Activated T-cell treated with anti-CD3 and anti-CD28 coated beads for 4 hours (primary cell): ENCODE data around the gene MYO7B.

Source experiments
- DNase-seq: peaks from one replicate; pipeline ENCODE4 v3.0.0-alpha.2; 2020

The MYO7B gene

DNA sequence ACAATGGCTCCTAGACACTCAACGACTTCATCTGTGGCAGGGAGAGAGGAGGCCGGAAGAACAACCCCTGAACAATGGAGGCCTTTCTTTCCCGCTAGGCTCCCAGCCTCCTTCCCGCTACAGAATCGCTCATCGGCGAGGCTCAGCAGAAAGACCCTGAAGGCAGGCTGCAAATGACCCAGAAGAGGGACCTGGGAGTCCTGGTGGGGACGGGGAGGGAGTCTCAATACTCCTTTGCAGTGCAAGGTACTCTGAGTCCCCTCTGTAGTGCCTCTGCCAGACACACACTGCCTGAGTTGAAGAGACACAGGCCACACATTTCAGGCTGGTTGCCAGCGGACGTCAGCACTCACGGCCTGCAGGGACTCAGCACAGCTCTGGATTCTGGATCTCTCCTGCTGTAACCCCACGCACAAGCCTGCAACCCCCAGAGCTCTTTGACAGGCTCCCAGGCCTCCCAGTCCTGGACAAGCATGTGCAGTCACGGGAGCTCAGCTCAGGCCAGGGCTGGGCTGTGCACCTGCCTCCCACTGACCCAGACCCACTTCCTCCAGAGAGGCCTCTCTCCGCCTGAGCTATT is 116.6 kb downstream of the MYO7B start:
- DNase-seq, result no peak

GRCh38 chr2:127652786-127653357 is 117.4 kb downstream of the MYO7B start:
- no peak for DNase-seq

DNA sequence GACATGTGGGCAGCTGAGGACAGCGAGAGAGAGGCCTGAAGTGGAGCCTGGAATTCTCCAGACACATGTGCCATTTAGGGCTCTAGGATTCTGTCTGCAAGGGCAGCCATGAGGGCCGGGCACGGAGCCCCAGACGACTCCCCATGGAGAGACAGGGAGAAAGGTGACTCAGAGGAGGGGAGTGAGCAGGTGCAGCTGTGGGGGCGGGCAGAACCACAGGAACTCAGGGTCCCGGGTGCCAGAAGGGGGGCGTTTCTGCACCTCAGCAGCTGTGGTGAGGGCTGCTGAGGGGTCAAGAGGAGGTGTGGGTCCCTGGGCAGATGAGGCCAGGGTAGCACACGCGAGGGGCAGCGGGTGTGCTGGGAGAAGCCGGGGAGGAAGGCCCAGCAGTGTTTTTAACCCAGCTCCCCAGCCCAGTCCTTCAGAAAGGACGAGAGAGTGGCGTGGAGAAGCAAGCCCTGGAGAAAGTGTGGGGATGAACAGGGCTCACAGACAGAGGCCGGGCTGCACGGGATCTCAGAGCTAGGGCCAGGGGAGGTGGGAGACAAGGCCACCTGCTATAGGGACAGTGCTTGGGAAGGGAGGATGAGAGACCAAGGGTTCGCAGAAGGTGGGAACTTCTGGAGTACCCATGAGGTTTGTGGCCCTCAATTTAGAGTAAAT is 118.1 kb downstream of the MYO7B start:
- no peak for DNase-seq

- DNase-seq, result no peak
These were observed 118.8 kb downstream of the MYO7B start for GRCh38 chr2:127654084-127654837.

GRCh38 chr2:127654838-127655175 is 119.3 kb downstream of the MYO7B start:
- DNase-seq, result no peak

GRCh38 chr2:127655209-127656073 is 120.0 kb downstream of the MYO7B start:
- DNase-seq, result no peak

GRCh38 chr2:127656569-127657231 is 121.2 kb downstream of the MYO7B start:
- no peak for DNase-seq

GRCh38 chr2:127657232-127657595 is 121.7 kb downstream of the MYO7B start:
- DNase-seq, result no peak

- DNase-seq, result no peak
These were observed 122.7 kb downstream of the MYO7B start for GRCh38 chr2:127658146-127658545.

DNA sequence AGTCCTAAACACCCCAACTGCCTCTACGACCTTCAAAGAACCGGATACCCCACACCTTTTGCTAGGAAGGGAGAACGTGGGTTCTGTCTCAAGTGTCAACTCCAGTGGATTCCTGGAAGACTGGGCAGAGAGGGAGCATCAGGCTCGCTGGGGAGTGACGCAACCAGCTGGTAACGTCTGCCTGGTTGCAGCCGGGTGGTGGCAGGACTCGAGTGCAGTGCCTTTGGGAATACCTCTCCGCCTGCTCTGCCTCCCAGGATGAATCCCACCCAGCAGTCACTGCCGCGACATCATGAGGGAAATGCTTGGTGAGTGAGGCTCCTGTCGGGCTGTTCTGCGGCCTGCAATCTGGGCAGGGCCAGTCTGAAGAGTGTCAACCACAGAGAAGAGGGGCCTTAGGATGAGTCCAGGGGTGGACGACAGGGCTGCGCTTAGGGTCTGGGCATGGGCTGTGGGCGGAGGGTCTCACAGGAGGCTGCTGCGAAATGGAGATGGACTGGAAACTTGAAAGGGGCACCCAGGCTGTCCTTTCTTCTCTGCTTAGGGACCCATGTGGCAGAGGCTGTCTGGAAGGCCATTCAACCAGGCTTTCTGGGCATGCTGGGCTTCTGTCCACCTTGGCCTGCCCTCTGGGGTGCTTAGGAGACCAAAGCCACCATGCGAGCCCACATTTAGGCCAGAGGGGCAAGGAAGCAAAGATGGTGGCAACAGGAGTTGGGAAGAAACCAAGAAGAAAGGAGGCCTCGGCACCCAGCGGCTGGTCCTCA is 123.3 kb downstream of the MYO7B start:
- DNase-seq, result no peak

DNA sequence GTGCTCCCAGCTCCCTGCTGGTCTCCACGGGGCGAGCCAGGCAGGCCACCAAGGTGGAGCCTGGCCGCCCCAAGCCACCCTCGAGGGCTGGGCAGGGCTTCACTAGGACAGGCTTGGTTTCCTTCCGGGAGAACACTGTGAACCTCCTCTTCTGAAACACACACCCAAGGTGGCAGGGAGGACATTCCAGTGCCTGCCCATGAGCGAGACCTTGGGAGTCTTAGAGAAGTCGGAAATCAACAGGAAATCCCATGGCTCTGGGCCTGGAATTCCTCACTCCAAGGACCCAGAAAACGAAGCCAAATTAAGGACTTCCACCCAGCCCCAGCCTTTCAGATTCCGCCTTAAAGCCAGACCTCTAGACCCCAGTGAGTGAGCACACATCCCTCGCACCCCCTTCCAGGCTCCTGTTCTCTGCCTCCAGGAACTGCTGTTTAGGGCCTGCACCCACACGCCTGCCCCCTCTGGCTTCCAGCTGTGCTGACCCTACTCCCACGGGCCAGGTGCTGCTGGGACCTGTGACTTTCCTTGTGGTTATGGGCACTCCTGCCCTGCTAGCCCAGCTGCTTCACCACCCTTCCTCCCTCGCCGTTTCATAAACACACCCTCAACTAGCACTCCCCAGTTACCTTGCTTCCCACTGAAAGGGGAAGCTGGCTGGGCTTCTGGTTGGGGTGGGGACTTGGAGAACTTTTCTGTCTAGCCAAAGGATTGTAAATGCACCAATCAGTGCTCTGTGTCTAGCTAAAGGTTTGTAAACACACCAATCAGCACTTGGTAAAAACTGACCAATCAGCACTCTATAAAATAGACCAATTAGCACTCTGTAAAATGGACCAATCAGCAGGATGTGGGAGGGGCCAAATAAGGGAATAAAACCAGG is 124.2 kb downstream of the MYO7B start:
- no peak for DNase-seq

GRCh38 chr2:127660291-127660578 is 124.8 kb downstream of the MYO7B start:
- no peak for DNase-seq

- no peak for DNase-seq
These were observed 125.7 kb downstream of the MYO7B start for GRCh38 chr2:127661072-127661649.

DNA sequence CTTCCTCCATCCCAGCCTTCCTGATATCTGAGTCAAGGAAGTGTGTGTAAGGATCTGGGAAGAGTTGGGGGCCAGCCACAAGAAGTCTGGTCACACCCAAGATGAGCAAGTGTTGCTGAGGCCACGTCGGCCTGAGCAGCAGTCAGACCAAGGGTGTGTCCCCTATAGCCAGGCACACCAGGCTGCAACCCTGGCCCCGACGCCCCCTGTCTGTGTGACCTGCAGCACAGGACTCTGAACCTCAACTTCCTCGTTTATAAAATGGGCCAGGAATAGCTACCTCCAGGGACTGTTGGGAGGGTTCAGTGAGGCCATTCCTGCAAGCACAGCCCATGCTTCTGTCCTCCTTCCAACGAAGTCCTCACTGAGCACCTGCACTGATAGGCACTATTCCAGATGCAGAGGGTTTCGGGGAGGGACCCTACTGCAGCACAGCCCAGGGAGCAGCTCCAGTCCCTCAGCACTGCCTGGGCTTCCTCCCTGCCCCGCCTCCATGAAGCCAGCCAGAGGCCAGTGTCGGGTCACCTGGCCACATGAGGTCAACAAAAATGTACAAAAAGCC is 126.5 kb downstream of the MYO7B start:
- DNase-seq, result no peak

GRCh38 chr2:127662937-127663565 is 127.6 kb downstream of the MYO7B start:
- no peak for DNase-seq

DNA sequence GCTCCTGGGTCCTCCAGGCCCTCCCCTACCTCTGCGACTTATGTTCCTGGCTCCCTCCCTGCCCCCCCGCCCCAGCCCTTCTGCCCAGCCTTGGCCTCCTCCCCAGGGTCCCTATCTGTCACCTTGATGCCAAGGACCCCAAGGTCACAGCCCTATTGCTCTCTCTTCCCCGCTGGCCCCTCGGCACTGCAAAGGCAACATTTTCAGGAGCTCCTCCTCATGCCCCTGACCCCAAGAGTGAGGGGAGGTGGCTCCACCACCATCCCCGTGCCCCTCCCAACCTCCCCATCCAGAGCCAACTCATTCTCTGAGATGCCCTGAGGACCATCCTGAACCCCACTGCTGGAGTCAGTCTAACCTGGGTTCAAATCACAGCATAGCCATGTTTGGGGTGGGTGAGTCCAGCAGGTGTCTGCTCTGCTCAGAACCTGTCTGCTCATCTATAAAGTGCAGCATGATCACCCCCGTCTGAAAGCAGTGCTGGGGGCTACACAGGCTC is 128.1 kb downstream of the MYO7B start:
- DNase-seq, result no peak

DNA sequence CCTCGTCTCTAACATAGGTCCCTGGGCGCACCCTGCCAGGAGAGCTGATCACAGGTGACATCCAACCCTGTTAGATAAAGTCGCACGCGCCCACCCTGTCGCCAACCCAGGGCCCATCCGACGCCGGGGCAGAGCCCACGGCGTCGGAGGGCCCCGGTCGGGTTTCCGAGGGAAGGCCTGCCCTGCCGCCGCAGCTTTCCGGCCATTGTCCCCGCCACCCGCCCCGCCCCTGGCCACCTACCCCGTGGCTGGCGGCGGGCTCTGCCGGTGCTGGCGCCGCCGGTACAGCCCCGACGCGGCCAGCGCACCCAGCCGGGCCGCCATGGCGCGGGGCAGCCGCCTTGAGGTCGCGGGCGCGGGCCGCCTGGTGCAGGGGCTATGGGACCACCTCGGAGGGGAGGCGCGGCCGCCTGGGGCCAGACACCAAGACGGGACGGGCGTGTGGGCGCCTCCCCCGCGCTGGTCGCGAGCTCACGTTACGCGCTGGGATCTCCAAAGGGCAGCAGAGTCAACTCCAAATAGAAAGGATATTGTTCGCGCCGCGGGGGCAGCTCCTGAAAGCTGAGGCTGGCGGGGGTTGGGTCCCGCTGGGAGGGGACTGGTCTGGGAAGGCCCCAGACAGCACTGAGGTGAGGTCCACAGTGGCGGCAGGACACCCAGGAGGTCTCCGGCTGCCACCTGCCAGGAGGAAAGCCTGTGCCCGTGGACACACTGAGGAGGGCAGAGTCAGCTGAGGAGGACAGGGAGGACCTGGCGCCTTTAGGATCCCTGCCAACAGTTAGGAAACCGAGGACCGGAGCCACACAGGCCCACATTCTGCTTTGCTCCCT is 128.8 kb downstream of the MYO7B start:
- DNase-seq, result no peak

DNA sequence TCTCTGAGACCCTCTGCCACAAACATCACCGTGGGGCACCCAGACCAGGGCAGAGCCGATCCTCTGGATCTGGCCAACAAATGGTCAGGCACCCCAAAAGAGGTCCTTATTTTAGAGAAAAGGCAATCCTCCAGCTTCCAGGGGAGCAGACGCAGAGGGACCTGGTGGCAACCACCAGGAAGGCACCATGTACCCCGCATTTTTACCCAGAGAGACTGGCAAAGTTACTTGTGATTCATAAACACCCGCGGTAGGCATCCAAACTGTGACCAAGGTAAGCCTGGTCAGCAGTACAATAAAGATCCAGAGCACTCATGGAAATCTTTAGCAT is 129.4 kb downstream of the MYO7B start:
- DNase-seq, result no peak
